Amniotic epithelial cell (primary cell): ENCODE results near the gene GATM.

Experiments
- DNase-seq: peaks from one replicate; pipeline ENCODE4 v3.0.0-alpha.2; 2010; ENCODE audit warnings: low read depth

GATM gene, protein sequence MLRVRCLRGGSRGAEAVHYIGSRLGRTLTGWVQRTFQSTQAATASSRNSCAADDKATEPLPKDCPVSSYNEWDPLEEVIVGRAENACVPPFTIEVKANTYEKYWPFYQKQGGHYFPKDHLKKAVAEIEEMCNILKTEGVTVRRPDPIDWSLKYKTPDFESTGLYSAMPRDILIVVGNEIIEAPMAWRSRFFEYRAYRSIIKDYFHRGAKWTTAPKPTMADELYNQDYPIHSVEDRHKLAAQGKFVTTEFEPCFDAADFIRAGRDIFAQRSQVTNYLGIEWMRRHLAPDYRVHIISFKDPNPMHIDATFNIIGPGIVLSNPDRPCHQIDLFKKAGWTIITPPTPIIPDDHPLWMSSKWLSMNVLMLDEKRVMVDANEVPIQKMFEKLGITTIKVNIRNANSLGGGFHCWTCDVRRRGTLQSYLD

DNA sequence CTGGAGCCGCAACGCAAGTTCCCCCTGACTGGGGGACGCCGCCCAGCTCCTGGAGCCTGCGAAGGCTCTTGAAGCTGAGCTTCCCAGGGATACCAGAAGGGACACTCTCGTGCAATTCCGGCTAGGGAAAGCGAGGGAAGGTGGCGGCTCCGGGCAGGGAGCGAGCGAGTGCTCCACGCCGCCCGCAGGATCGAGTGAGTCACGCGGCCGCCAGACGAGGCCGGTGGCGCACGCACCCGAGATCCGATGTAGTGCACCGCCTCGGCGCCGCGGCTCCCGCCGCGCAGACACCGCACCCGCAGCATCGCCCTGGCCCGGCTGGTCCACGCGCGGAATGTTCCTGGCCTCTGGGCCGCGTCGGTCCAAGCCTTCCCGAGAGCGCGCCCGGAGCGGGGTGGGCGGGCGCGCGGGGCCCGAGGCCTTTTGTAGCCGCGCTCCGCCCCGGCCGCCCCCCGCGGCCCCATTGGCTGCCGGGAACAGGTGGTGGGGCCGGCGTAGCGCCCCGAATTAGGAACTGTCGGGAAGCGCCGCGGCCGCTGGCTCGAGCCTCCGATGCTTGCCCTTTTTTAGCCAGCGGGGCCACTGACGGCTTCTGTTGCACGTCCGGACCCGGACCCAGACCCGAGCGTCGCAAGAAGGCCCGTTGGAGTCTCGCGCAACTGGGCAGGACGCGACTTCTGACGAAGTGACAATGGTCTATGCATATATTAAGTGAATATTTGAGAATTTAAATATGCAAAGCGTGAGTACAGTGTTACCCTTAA is at the start of gene GATM:
Gene GATM, minus strand, starts transcription at position 396 of the 764 bp plus-strand sequence. Its CDS starts 91 bp downstream, at position 305.
- DNase-seq = peak; percentile 73

DNA sequence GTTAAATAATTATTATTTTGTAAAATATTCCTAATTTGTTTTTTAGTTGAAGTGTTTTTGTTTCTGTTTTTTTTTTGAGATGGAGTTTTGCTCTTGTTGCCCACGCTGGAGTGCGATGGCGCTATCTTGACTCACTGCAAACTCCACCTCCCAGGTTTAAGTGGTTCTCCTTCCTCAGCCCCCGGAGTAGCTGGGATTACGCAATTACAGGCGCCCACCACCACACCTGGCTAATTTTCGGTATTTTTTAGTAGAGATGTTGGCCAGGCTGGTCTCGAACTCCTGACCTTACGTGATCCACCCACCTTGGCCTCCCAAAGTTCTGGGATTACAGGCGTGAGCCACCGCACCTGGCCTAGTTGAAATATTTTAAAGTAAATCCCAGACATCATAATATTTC is 48.7 kb upstream of the GATM start:
- DNase-seq = no peak

DNA sequence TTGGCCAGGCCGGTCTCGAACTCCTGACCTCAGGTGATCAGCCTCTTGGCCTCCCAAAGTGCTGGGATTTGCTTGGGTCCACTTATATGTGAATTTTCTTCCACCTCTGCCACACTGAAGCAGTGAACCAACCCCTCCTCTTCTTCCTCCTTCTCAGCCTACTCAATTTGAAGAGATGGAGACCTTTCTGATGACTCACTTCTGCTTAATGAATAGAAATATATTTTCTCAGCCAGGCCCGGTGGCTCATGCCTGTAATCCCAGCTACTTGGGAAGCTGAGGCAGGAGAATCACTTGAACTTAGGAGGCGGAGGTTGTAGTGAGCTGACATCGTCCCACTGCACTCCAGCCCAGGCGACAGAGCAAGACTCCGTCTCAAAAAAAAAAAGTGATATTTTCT is 46.8 kb upstream of the GATM start:
- peak; percentile 40 for DNase-seq

GRCh38 chr15:45424429-45424828 is 46.1 kb upstream of the GATM start:
- no peak for DNase-seq

DNA sequence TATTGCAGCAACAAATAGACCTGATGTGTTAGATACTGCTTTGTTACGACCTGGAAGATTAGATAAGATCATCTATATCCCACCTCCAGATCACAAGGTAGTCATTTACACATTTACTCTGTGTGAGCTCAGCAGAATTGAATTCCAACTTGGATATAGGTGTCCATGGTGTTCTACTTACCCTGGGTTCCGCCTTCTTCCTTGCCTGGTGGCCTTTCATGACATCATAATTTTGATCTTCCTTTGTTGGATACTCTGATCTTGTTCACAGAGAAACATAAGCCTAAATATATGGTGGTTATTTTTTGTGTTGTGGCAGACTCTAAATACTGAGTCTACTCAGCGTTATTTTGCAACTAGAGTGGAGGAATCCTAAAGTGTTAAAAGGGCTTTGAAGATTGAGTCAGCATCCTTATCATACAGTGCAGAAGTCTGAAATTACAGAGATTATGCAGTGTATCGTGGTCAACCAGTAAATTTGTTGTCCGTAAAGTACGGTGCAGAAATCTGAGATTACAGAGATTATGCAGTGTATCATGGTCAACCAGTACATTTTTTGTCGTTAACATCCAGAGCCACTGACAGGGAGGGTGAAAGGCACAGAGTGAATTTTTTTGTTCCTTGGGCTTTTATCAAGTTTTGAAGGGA is 39.1 kb upstream of the GATM start:
- peak; percentile 68 for DNase-seq

- no peak for DNase-seq
These were observed 36.0 kb upstream of the GATM start for GRCh38 chr15:45414215-45414885.

- no peak for DNase-seq
These were observed 31.3 kb upstream of the GATM start for GRCh38 chr15:45409596-45409995.

- no peak for DNase-seq
These were observed 29.4 kb upstream of the GATM start for GRCh38 chr15:45407786-45408185.

DNA sequence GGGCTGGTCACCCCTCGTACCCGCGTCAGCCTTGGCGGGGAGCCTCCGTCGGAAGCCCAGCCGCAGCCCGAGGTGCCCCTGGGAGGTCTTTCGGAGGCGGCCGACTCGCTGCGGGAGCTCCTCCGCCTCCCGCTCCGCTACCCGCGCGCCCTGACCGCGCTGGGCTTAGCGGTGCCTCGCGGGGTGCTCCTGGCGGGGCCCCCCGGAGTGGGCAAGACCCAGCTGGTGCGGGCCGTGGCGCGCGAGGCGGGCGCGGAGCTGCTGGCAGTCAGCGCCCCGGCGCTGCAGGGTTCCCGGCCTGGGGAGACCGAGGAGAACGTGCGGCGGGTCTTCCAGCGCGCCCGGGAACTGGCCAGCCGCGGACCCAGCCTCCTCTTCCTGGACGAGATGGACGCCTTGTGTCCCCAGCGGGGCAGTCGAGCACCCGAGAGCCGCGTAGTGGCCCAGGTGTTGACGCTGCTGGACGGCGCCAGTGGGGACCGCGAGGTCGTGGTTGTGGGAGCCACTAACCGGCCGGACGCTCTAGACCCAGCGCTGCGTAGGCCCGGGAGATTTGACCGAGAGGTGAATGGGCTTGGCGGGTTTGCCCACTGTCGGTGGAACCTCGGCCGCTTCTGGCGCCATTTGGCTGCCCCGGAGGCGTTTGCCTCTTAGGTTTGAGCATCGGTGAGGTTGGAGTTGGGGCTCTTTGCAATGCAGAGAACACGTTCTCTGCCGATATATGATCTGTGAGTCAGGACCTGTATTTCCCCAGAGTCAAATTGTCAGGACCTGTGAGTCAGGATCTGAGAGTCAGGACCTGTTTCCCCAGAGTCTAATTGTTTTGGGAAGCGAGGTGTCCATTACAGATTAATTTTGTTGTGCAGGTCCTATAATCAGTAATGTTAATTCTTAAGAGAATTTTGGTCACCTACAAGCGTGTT is 24.9 kb upstream of the GATM start:
- peak; percentile 55 for DNase-seq

DNA sequence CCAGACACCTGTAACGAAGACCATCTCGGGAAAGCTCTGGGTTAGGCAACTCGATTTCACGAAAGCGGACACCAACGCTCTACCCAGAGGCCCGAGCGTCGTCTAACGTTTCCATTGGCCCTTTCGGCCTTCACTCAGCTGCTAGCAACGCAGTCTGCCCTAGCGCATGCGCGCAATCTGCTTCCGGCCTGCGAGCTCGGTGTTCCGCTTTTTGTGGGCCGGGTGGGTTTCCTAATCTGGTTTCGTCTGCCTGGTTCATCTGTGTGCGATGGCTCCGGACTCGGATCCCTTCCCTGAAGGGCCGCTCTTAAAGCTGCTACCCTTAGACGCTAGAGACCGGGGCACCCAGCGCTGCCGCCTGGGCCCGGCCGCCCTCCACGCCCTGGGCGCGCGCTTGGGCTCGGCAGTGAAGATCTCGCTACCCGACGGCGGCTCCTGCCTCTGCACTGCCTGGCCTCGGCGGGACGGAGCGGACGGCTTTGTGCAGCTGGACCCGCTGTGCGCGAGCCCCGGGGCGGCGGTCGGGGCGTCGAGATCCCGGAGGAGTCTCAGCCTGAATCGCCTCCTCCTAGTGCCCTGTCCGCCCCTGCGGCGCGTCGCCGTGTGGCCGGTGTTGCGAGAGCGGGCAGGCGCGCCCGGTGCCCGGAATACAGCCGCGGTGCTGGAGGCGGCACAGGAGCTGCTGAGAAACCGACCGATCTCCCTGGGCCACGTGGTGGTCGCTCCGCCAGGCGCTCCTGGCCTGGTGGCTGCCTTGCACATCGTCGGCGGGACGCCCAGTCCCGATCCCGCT is 24.0 kb upstream of the GATM start:
- DNase-seq = peak; percentile 99

DNA sequence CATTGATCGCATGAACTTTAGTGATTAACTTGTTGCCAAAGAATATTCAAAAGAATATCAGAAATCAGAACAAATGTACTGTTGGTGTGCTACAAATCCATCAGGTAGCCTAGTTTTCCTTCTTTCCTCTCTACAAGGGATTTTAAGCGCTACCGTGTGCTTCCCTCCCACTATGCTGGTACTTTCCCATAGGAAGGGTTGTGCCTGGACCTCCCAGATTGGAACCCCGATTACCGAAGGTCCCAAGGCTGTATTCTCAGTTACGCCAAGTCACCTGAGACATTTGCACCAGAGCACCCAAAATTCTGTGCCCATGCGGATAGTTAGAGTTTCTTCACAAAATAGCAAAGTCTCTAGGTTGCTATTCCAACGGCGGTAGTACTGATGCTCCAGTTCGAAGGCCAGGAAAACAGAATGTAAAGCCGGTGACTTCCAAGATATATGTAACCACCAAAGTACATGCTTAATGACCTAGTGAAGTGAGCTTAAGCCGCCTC is 23.4 kb upstream of the GATM start:
- DNase-seq = no peak

GRCh38 chr15:45399381-45400212 is 21.3 kb upstream of the GATM start:
- peak; percentile 61 for DNase-seq

GRCh38 chr15:45397116-45397665 is 18.8 kb upstream of the GATM start:
- no peak for DNase-seq

DNA sequence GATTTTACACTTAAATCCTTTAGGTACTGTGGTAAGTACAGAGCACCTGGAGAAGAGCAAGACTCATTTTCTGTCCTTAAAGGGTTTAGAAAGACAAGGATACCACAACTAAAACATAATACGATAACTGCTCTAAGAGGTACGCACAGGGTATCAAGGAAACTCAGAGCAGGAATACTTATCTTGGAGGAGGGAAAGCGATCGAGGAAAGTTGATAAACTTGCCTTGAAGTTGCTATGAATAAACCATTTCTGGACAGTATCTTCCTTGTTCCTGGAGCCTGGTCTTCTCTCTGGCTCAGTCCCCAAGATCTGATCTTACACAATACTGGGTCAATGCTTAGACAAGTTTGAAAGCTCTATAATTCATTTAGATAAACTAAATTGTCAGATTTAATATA is 17.6 kb upstream of the GATM start:
- no peak for DNase-seq

DNA sequence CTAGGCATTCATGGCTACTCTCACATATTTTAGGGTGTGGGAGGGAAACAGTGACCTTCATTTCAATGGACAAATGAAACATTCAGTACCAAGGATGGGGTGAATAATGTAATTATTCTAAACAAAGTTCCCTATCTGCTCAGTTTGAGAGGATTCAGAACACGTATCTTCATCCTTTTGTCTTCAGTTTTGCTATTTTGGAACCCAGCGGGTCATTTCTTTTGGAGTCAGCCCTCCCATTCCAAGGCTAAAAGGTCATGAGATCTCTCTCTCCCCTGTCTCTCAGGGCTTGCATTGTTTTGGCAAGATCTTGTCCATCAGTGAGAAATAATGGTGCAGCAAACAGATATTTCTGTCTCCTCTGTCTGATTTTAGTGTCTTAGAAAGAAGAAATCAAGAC is 16.3 kb upstream of the GATM start:
- no peak for DNase-seq

- peak; percentile 21 for DNase-seq
These were observed 15.5 kb upstream of the GATM start for GRCh38 chr15:45393851-45394250.

DNA sequence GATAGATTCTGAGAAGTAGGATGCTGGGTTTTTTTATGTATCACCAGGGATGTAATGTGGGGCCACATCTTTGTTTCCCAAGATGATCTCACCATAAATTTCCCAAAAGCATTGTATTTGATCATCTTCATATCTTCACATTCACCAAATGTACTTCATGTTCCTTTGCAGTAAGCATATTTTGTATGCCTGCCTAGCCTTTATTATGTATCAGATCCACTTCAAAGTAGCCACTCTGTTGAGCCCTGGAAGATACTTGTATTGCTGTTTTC is 14.2 kb upstream of the GATM start:
- DNase-seq = no peak

GRCh38 chr15:45391746-45392583 is 13.6 kb upstream of the GATM start:
- DNase-seq = no peak
